GM23338 (cell line): ENCODE data around the gene TRIM38. TPM values are rescaled to one million over a fixed set of nuclear protein-coding genes. Genes with fewer than 3 reads are reported as not detected.

ENCODE experiments used
- ATAC-seq: fragments of 200-7000 bp; cut with Tn5 transposase; 3 replicates; pipeline ENCODE4 v1.9.1; 2020
- DNase-seq: peaks from one replicate; pipeline ENCODE4 v3.0.0-alpha.2; 2015; ENCODE audit warnings: low spot score
- H2AFZ ChIP-seq: fragments of 200-600 bp; sonication (generic); 2 replicates; pipeline ENCODE4 v1.8.0; 2016; ENCODE audit warnings: antibody characterized with exemption, mild to moderate bottlenecking, moderate library complexity
- H3F3A ChIP-seq: fragments of 200-600 bp; sonication (generic); replicated peaks from 2 replicates; pipeline ENCODE4 v1.8.0; 2017; ENCODE audit warnings: antibody characterized with exemption, mixed run types, low read depth
- H3K27ac ChIP-seq: fragments of 200-600 bp; sonication (generic); 2 replicates; pipeline ENCODE4 v1.6.1; 2016; ENCODE audit warnings: low read depth
- H3K27me3 ChIP-seq: fragments of 200-600 bp; sonication (generic); 2 replicates; pipeline ENCODE4 v1.8.0; 2016; ENCODE audit warnings: mild to moderate bottlenecking, mixed run types, moderate library complexity; ENCODE audit not compliant: insufficient read depth
- H3K36me3 ChIP-seq: fragments of 200-600 bp; sonication (generic); 2 replicates; pipeline ENCODE4 v1.8.0; 2016; ENCODE audit warnings: mild to moderate bottlenecking; ENCODE audit not compliant: insufficient read depth
- H3K4me1 ChIP-seq: fragments of 200-600 bp; sonication (generic); 2 replicates; pipeline ENCODE4 v1.8.0; 2016; ENCODE audit warnings: mild to moderate bottlenecking, moderate library complexity; ENCODE audit not compliant: insufficient read depth
- H3K4me2 ChIP-seq: fragments of 200-600 bp; sonication (generic); 2 replicates; pipeline ENCODE4 v1.7.1; 2017; ENCODE audit warnings: mixed run types
- H3K4me3 ChIP-seq: fragments of 200-600 bp; sonication (generic); 2 replicates; pipeline ENCODE4 v1.6.1; 2016; ENCODE audit warnings: mixed run types
- H3K79me2 ChIP-seq: fragments of 200-600 bp; sonication (generic); replicated peaks from 2 replicates; pipeline ENCODE4 v1.8.0; 2017; ENCODE audit warnings: mild to moderate bottlenecking; ENCODE audit not compliant: insufficient read depth
- H3K9me2 ChIP-seq: fragments of 200-600 bp; sonication (generic); 2 replicates; pipeline ENCODE4 v1.8.0; 2017; ENCODE audit not compliant: insufficient read depth
- H4K20me1 ChIP-seq: fragments of 200-600 bp; sonication (generic); replicated peaks from 2 replicates; pipeline ENCODE4 v1.8.0; 2017; ENCODE audit warnings: mild to moderate bottlenecking; ENCODE audit not compliant: insufficient read depth
- H3K27ac Mint-ChIP-seq: 2 replicates; pipeline ENCODE4 v1.8.0; 2020; ENCODE audit warnings: inconsistent platforms, mild to moderate bottlenecking, moderate library complexity, mixed read lengths
- H3K27me3 Mint-ChIP-seq: 3 replicates; pipeline ENCODE4 v1.8.0; 2022; ENCODE audit warnings: low read depth, mild to moderate bottlenecking, moderate library complexity, mixed read lengths, inconsistent platforms; ENCODE audit not compliant: insufficient read depth, poor library complexity
- H3K36me3 Mint-ChIP-seq: 3 replicates; pipeline ENCODE4 v1.8.0; 2021; ENCODE audit warnings: low read depth, mild to moderate bottlenecking, inconsistent platforms, moderate library complexity, mixed read lengths
- H3K4me1 Mint-ChIP-seq: 3 replicates; pipeline ENCODE4 v1.8.0; 2020; ENCODE audit warnings: mild to moderate bottlenecking, inconsistent platforms, mixed read lengths
- H3K4me3 Mint-ChIP-seq: 3 replicates; pipeline ENCODE4 v1.8.0; 2021; ENCODE audit warnings: moderate library complexity, mild to moderate bottlenecking, inconsistent platforms, mixed read lengths
- H3K9me3 Mint-ChIP-seq: 3 replicates; pipeline ENCODE4 v1.8.0; 2020; ENCODE audit warnings: moderate library complexity, mild to moderate bottlenecking, inconsistent platforms, mixed read lengths
- CREB1 ChIP-seq: fragments of 250-450 bp; sonication (Bioruptor Pico); IDR thresholded peaks from 2 replicates; pipeline ENCODE4 v1.5.0; 2020; ENCODE audit warnings: low read depth, mild to moderate bottlenecking, moderate library complexity
- EZH2 ChIP-seq: fragments of 200-600 bp; sonication (generic); IDR thresholded peaks from one replicate; pipeline ENCODE4 v1.8.0; 2017; ENCODE audit warnings: antibody characterized with exemption, mild to moderate bottlenecking, low read depth; ENCODE audit not compliant: unreplicated experiment
- EZH2phosphoT487 ChIP-seq: fragments of 200-600 bp; sonication (generic); IDR thresholded peaks from one replicate; pipeline ENCODE4 v1.8.1; 2018; ENCODE audit warnings: antibody characterized with exemption; ENCODE audit not compliant: unreplicated experiment
- JUNB ChIP-seq: IDR thresholded peaks from one replicate; pipeline ENCODE4 v1.6.1; 2016; ENCODE audit warnings: antibody characterized with exemption; ENCODE audit not compliant: unreplicated experiment
- NANOG ChIP-seq: IDR thresholded peaks from 2 replicates; pipeline ENCODE4 v1.6.1; 2016; ENCODE audit warnings: antibody characterized with exemption, borderline replicate concordance
- POLR2AphosphoS5 ChIP-seq: IDR thresholded peaks from 2 replicates; pipeline ENCODE4 v1.6.1; 2016; ENCODE audit warnings: antibody characterized with exemption, low read depth
- STAT1 ChIP-seq: IDR thresholded peaks from one replicate; pipeline ENCODE4 v1.6.1; 2016; ENCODE audit warnings: antibody characterized with exemption; ENCODE audit not compliant: unreplicated experiment
- ZNF114 ChIP-seq: fragments of 250-450 bp; sonication (Bioruptor Pico); IDR thresholded peaks from 2 replicates; pipeline ENCODE4 v1.5.0; 2020; ENCODE audit warnings: mild to moderate bottlenecking, moderate library complexity
- ZNF331 ChIP-seq: fragments of 250-450 bp; sonication (Bioruptor Pico); IDR thresholded peaks from 2 replicates; pipeline ENCODE4 v1.5.0; 2020; ENCODE audit warnings: low read depth, mild to moderate bottlenecking, moderate library complexity
- polyA plus RNA-seq: library from polyadenylated mRNA; unstranded; fragments of >200 nt; fragmentation: Nextera tagmentation; extraction: Ambion mirVana; gene quantifications from 2 replicates; pipeline ENCODE4 v1.2.1, GENCODE V29; 2016
- total RNA-seq: library from RNA; depleted of rRNA; stranded (reverse); fragments of >200 nt; shearing (Covaris generic); gene quantifications from 2 replicates; pipeline ENCODE4 v1.2.3, GENCODE V29; 2014
- TF ChIP-seq, protein P1 (sequence below), 2 experiments: fragments of 200-600 bp in 1 of 2; sonication (generic) in 1 of 2; conservative IDR thresholded peaks; 2 replicates each; pipeline versions ENCODE4 v1.5.1 to v1.6.1; 2016 to 2017; ENCODE audit warnings: antibody characterized with exemption in 2 of 2, low read depth in 2 of 2, mild to moderate bottlenecking in 2 of 2, moderate library complexity in 1 of 2
- TF ChIP-seq, protein P2 (sequence below): IDR thresholded peaks from 2 replicates; pipeline ENCODE4 v1.6.1; 2016; ENCODE audit warnings: antibody characterized with exemption
- TF ChIP-seq, protein P3 (sequence below): IDR thresholded peaks from one replicate; pipeline ENCODE4 v1.6.1; 2018; ENCODE audit warnings: antibody characterized with exemption; ENCODE audit not compliant: unreplicated experiment

The TRIM38 gene
- total and polyA plus RNA-seq, 2 experiments from 2014 or later, result 0.66 to 0.82 TPM

DNA sequence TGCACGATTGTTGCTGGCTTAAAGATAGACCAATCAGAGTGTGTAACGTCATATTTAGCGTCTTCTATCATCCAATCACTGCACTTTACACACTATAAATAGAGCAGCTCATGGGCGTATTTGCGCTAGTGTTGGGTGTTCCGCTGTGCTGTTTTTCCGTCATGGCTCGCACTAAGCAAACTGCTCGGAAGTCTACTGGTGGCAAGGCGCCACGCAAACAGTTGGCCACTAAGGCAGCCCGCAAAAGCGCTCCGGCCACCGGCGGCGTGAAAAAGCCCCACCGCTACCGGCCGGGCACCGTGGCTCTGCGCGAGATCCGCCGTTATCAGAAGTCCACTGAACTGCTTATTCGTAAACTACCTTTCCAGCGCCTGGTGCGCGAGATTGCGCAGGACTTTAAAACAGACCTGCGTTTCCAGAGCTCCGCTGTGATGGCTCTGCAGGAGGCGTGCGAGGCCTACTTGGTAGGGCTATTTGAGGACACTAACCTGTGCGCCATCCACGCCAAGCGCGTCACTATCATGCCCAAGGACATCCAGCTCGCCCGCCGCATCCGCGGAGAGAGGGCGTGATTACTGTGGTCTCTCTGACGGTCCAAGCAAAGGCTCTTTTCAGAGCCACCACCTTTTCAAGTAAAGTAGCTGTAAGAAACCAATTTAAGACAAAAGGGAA lies 57.9 kb downstream of the TRIM38 start (continued):
- no peak for TF ChIP-seq ZNF331 (CRISPR knock-in tag)
- no peak for TF ChIP-seq EZH2phosphoT487
- no peak for TF ChIP-seq NANOG

DNA sequence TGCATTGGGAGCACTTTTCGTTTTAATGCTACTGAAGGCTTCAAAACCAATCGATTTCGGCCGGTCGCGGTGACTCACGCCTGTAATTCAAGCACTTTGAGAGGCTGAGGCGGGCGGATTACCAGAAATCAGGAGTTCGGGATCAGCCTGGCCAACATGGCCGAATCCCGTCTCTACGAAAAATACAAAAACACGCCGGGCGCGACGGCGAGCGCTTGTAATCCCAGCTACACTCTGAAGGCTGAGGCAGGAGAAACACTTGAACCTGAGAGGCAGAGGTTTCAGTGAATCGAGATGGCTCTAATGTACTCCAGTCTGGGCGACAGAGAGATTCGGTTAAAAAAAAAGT lies 58.4 kb downstream of the TRIM38 start:
- DNase-seq (no peak), ATAC-seq (peak; percentile 6)
- peak overlapping the region; percentile 100 for H3K27ac Mint-ChIP-seq
- no peaks in the 10 kb centered on the region for H3K27me3 ChIP-seq
- peak overlapping the region; percentile 96 for H3K4me3 Mint-ChIP-seq
- no peaks in the 10 kb centered on the region for H3K79me2 ChIP-seq
- H4K20me1 ChIP-seq, result no peaks in the 10 kb centered on the region
- H2AFZ ChIP-seq, result no peak overlapping the region
- peaks cover 61% of the 10 kb centered on the region for H3K4me1 Mint-ChIP-seq
- H3K4me3 ChIP-seq, result peak overlapping the region; percentile 77
- 0 out of 2 replicates have a peak, but pooled peaks cover 7% of the 10 kb centered on the region for H3F3A ChIP-seq
- no peaks in the 10 kb centered on the region for H3K36me3 ChIP-seq
- no peaks in the 10 kb centered on the region; the same call in 2 of the 3 replicates for H3K36me3 Mint-ChIP-seq
- no peaks in the 10 kb centered on the region for H3K9me2 ChIP-seq
- H3K9me3 Mint-ChIP-seq, result no peaks in the 10 kb centered on the region; the same call in 2 of the 3 replicates
- H3K4me1 ChIP-seq, result peaks cover 38% of the 10 kb centered on the region
- H3K27ac ChIP-seq, result peak overlapping the region; percentile 99
- H3K4me2 ChIP-seq, result peak overlapping the region; percentile 86
- H3K27me3 Mint-ChIP-seq, result peaks cover 30% of the 10 kb centered on the region
- TF ChIP-seq, protein P1, sequence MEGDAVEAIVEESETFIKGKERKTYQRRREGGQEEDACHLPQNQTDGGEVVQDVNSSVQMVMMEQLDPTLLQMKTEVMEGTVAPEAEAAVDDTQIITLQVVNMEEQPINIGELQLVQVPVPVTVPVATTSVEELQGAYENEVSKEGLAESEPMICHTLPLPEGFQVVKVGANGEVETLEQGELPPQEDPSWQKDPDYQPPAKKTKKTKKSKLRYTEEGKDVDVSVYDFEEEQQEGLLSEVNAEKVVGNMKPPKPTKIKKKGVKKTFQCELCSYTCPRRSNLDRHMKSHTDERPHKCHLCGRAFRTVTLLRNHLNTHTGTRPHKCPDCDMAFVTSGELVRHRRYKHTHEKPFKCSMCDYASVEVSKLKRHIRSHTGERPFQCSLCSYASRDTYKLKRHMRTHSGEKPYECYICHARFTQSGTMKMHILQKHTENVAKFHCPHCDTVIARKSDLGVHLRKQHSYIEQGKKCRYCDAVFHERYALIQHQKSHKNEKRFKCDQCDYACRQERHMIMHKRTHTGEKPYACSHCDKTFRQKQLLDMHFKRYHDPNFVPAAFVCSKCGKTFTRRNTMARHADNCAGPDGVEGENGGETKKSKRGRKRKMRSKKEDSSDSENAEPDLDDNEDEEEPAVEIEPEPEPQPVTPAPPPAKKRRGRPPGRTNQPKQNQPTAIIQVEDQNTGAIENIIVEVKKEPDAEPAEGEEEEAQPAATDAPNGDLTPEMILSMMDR (conservative IDR thresholded peaks at IDR 0.05; ENCODE audit: low read depth in 2 of 2), result no peak
- TF ChIP-seq, protein P2, sequence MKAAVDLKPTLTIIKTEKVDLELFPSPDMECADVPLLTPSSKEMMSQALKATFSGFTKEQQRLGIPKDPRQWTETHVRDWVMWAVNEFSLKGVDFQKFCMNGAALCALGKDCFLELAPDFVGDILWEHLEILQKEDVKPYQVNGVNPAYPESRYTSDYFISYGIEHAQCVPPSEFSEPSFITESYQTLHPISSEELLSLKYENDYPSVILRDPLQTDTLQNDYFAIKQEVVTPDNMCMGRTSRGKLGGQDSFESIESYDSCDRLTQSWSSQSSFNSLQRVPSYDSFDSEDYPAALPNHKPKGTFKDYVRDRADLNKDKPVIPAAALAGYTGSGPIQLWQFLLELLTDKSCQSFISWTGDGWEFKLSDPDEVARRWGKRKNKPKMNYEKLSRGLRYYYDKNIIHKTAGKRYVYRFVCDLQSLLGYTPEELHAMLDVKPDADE, result no peak
- TF ChIP-seq EZH2, result no peak
- TF ChIP-seq NANOG, result no peak
- TF ChIP-seq ZNF114 (CRISPR knock-in tag), result no peak
- no peak for TF ChIP-seq STAT1
- TF ChIP-seq ZNF331 (CRISPR knock-in tag), result no peak
- TF ChIP-seq, protein P3, sequence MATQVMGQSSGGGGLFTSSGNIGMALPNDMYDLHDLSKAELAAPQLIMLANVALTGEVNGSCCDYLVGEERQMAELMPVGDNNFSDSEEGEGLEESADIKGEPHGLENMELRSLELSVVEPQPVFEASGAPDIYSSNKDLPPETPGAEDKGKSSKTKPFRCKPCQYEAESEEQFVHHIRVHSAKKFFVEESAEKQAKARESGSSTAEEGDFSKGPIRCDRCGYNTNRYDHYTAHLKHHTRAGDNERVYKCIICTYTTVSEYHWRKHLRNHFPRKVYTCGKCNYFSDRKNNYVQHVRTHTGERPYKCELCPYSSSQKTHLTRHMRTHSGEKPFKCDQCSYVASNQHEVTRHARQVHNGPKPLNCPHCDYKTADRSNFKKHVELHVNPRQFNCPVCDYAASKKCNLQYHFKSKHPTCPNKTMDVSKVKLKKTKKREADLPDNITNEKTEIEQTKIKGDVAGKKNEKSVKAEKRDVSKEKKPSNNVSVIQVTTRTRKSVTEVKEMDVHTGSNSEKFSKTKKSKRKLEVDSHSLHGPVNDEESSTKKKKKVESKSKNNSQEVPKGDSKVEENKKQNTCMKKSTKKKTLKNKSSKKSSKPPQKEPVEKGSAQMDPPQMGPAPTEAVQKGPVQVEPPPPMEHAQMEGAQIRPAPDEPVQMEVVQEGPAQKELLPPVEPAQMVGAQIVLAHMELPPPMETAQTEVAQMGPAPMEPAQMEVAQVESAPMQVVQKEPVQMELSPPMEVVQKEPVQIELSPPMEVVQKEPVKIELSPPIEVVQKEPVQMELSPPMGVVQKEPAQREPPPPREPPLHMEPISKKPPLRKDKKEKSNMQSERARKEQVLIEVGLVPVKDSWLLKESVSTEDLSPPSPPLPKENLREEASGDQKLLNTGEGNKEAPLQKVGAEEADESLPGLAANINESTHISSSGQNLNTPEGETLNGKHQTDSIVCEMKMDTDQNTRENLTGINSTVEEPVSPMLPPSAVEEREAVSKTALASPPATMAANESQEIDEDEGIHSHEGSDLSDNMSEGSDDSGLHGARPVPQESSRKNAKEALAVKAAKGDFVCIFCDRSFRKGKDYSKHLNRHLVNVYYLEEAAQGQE, result no peak
- no peak for TF ChIP-seq EZH2phosphoT487
- no peak for TF ChIP-seq CREB1 (CRISPR knock-in tag)
- no peak for TF ChIP-seq JUNB
- TF ChIP-seq POLR2AphosphoS5, result no peak
